SK-N-SH treated with all-trans-retinoic acid at 6 μM for 48 hours (cell line): ENCODE data around the gene MAP3K20.

Experiments used
- ISL1 ChIP-seq: fragments of 250-450 bp; sonication (Bioruptor Pico); IDR thresholded peaks from 2 replicates; pipeline ENCODE4 v2.1.2; 2022; ENCODE audit warnings: mild to moderate bottlenecking, moderate library complexity
- ZNF565 ChIP-seq: fragments of 450-650 bp; formaldehyde crosslinking; conservative IDR thresholded peaks from 2 replicates; pipeline ENCODE4 v1.5.0; 2020; ENCODE audit warnings: low read depth, mild to moderate bottlenecking, moderate library complexity
- ZNF70 ChIP-seq: fragments of 450-650 bp; formaldehyde crosslinking; IDR thresholded peaks from 2 replicates; pipeline ENCODE4 v1.5.0; 2020; ENCODE audit warnings: mild to moderate bottlenecking, moderate library complexity
- ZNF8 ChIP-seq: fragments of 450-650 bp; formaldehyde crosslinking; IDR thresholded peaks from 2 replicates; pipeline ENCODE4 v1.5.0; 2020; ENCODE audit warnings: mild to moderate bottlenecking, moderate library complexity

GRCh38 chr2:173290046-173290445 is 214.4 kb downstream of the MAP3K20 start:
- TF ChIP-seq ZNF565 (CRISPR knock-in tag), result no peak
- no peak for TF ChIP-seq ISL1
- TF ChIP-seq ZNF70, result no peak
- TF ChIP-seq ZNF8 (CRISPR knock-in tag), result no peak
